ENCODE data around the gene SPTBN1.
A peak's percentile ranks its signal among the peaks of the same experiment; 100 is the strongest.

The SPTBN1 gene

GRCh38 chr2:54570321-54570855 lies 114.3 kb downstream of the SPTBN1 start:
- no peaks in the 10 kb centered on the region for H3K27me3 ChIP-seq (ENCODE audit: insufficient read depth, low read length, poor library complexity)
- H3K9ac ChIP-seq (ENCODE audit: low read depth, low read length) = peak overlapping the region; percentile 43
- H4K20me1 ChIP-seq (ENCODE audit: insufficient read depth, low read length) = peaks cover 5% of the 10 kb centered on the region; the same call in 1 of the 2 replicates
- peaks cover 90% of the 10 kb centered on the region for H3K79me2 ChIP-seq (ENCODE audit: insufficient read depth, low read length)
- no peaks in the 10 kb centered on the region for H3K36me3 ChIP-seq (ENCODE audit: insufficient read depth, low read length)
- peak overlapping the region; percentile 55 for H3K4me2 ChIP-seq (ENCODE audit: insufficient read depth, low read length)
- H3K27ac ChIP-seq (ENCODE audit: low read length) = peak overlapping the region; percentile 88
- no peak for DNase-seq
- 0 out of 2 replicates have a peak overlapping the region, but pooled peaks have one; percentile 28 for H2AFZ ChIP-seq (ENCODE audit: low read depth, low read length)
- peaks cover 77% of the 10 kb centered on the region for H3K4me1 ChIP-seq (ENCODE audit: insufficient read depth, low read length)
- H3K9me3 ChIP-seq (ENCODE audit: insufficient read depth, low read length, severe bottlenecking) = no peaks in the 10 kb centered on the region
- TF ChIP-seq CTCF (IDR thresholded peaks at IDR 0.05; ENCODE audit: borderline replicate concordance, extremely low read depth, low read length, poor library complexity, severe bottlenecking) (no peak), EZH2 (IDR thresholded peaks at IDR 0.05; ENCODE audit: borderline replicate concordance, low read depth, low read length, severe bottlenecking) (no peak)
- H3K4me3 ChIP-seq (ENCODE audit: low read depth in 1 of 2, low read length in 2 of 2) = peak overlapping the region in 1 of 2 experiments; percentile 28; a peak in 2 of 4 replicates
- no peak for ATAC-seq (ENCODE audit: insufficient read depth, low read depth)

- Histone ChIP-seq H3K4me1 (ENCODE audit: insufficient read depth, low read length) (peaks cover 80% of the 10 kb centered on the region), H3K9ac (ENCODE audit: low read depth, low read length) (peak overlapping the region; percentile 43), H2AFZ (ENCODE audit: low read depth, low read length) (no peak overlapping the region), H3K27ac (ENCODE audit: low read length) (peak overlapping the region; percentile 88), H3K36me3 (ENCODE audit: insufficient read depth, low read length) (no peaks in the 10 kb centered on the region), H4K20me1 (ENCODE audit: insufficient read depth, low read length) (peaks cover 6% of the 10 kb centered on the region; the same call in 1 of the 2 replicates), H3K79me2 (ENCODE audit: insufficient read depth, low read length) (peaks cover 88% of the 10 kb centered on the region), H3K9me3 (ENCODE audit: insufficient read depth, low read length, severe bottlenecking) (no peaks in the 10 kb centered on the region), H3K4me2 (ENCODE audit: insufficient read depth, low read length) (peak overlapping the region; percentile 55), H3K4me3 (ENCODE audit: low read depth in 1 of 2, low read length in 2 of 2) (peak overlapping the region in 1 of 2 experiments; percentile 4; a peak in 1 of 4 replicates), H3K27me3 (ENCODE audit: insufficient read depth, low read length, poor library complexity) (no peaks in the 10 kb centered on the region)
- ATAC-seq (ENCODE audit: insufficient read depth, low read depth) (peak; percentile 89), DNase-seq (peak; percentile 91)
- TF ChIP-seq EZH2 (IDR thresholded peaks at IDR 0.05; ENCODE audit: borderline replicate concordance, low read depth, low read length, severe bottlenecking) = no peak
- no peak for TF ChIP-seq CTCF (IDR thresholded peaks at IDR 0.05; ENCODE audit: borderline replicate concordance, extremely low read depth, low read length, poor library complexity, severe bottlenecking)
These were observed 115.0 kb downstream of the SPTBN1 start for GRCh38 chr2:54570925-54571694.

- no peak for ATAC-seq (ENCODE audit: insufficient read depth, low read depth)
- Histone ChIP-seq H2AFZ (ENCODE audit: low read depth, low read length) (no peak overlapping the region), H4K20me1 (ENCODE audit: insufficient read depth, low read length) (peaks cover 6% of the 10 kb centered on the region; the same call in 1 of the 2 replicates), H3K4me2 (ENCODE audit: insufficient read depth, low read length) (no peak overlapping the region), H3K27ac (ENCODE audit: low read length) (peak overlapping the region; percentile 88), H3K4me1 (ENCODE audit: insufficient read depth, low read length) (peaks cover 80% of the 10 kb centered on the region), H3K9me3 (ENCODE audit: insufficient read depth, low read length, severe bottlenecking) (no peaks in the 10 kb centered on the region), H3K36me3 (ENCODE audit: insufficient read depth, low read length) (no peaks in the 10 kb centered on the region), H3K27me3 (ENCODE audit: insufficient read depth, low read length, poor library complexity) (no peaks in the 10 kb centered on the region), H3K79me2 (ENCODE audit: insufficient read depth, low read length) (peaks cover 88% of the 10 kb centered on the region), H3K9ac (ENCODE audit: low read depth, low read length) (peak overlapping the region; percentile 38; the same call in 1 of the 2 replicates), H3K4me3 (ENCODE audit: low read depth in 1 of 2, low read length in 2 of 2) (no peak overlapping the region)
- TF ChIP-seq CTCF (IDR thresholded peaks at IDR 0.05; ENCODE audit: borderline replicate concordance, extremely low read depth, low read length, poor library complexity, severe bottlenecking) (no peak), EZH2 (IDR thresholded peaks at IDR 0.05; ENCODE audit: borderline replicate concordance, low read depth, low read length, severe bottlenecking) (no peak)
- DNase-seq = no peak
These were observed 116.1 kb downstream of the SPTBN1 start for GRCh38 chr2:54572262-54572635.

Measured in DND-41 (cell line).